Measurements from ENCODE around the gene SOX5. TPM values are rescaled to one million over a fixed set of nuclear protein-coding genes. Genes with fewer than 3 reads are reported as not detected.

SOX5 gene
- total RNA-seq, 1 experiment from 2014 or later, result 0.52 TPM

GRCh38 chr12:23895792-23896218 is 53.7 kb downstream of the SOX5 start:
- Histone ChIP-seq H2AFZ (ENCODE audit: low read depth, low read length, poor library complexity, severe bottlenecking) (no peak overlapping the region), H4K20me1 (ENCODE audit: insufficient read depth) (no peaks in the 10 kb centered on the region), H3K4me3 (replicated peaks in 1 of 2; ENCODE audit: low read depth in 1 of 2, low read length in 2 of 2) (no peak overlapping the region), H3K4me1 (ENCODE audit: control insufficient read depth in 1 of 2, insufficient read depth in 2 of 2, low read length in 2 of 2) (no peaks in the 10 kb centered on the region), H3K9ac (ENCODE audit: low read length) (no peak overlapping the region), H3K9me3 (ENCODE audit: control insufficient read depth in 1 of 2, insufficient read depth in 1 of 2, low read depth in 1 of 2, low read length in 2 of 2) (peaks cover 7 to 10% of the 10 kb centered on the region in 2 experiments; a peak in 3 of 4 replicates), H3K36me3 (ENCODE audit: control insufficient read depth in 1 of 2, insufficient read depth in 2 of 2, low read length in 2 of 2) (no peaks in the 10 kb centered on the region), H3K27me3 (ENCODE audit: insufficient read depth, low read length) (no peaks in the 10 kb centered on the region), H3K4me2 (ENCODE audit: low read length) (no peak overlapping the region), H3K79me2 (ENCODE audit: insufficient read depth, low read length) (no peaks in the 10 kb centered on the region), H3K9me2 (ENCODE audit: insufficient read depth) (no peaks in the 10 kb centered on the region), H3K27ac (ENCODE audit: low read depth, low read length) (no peak overlapping the region)
- ATAC-seq (no peak), DNase-seq (ENCODE audit: low read depth, low spot score) (no peak)
- no TSS peak for BruUV-seq (replicated peaks)
- POLR2A ChIA-PET, result no interaction called here
- RAD21 ChIA-PET (ENCODE audit: low non-redundant PET in 1 of 2, low total read pairs in 2 of 2, uncharacterized antibody in 2 of 2, unreplicated experiment in 2 of 2), result no interaction called here
- CTCF ChIA-PET, result no interaction called here
- intact Hi-C loops (cut with micrococcal nuclease), result no loop called here
- TF ChIP-seq ZNF274 (IDR thresholded peaks at IDR 0.05; ENCODE audit: low read depth, low read length) (no peak), ELF1 (IDR thresholded peaks at IDR 0.05; ENCODE audit: borderline replicate concordance, low read depth) (no peak), ZBTB33 (IDR thresholded peaks at IDR 0.05; ENCODE audit: extremely low read depth, insufficient replicate concordance, low read length) (no peak), EZH2 (IDR thresholded peaks at IDR 0.05) (no peak), EGR1 (IDR thresholded peaks at IDR 0.05; ENCODE audit: low read depth) (no peak), POLR2A (IDR thresholded peaks at IDR 0.05; ENCODE audit: borderline replicate concordance, extremely low read depth, insufficient read depth, insufficient read length) (no peak), SRF (IDR thresholded peaks at IDR 0.05; ENCODE audit: low read depth) (no peak), JUND (IDR thresholded peaks at IDR 0.05) (no peak), TCF7L2 (IDR thresholded peaks at IDR 0.05; ENCODE audit: borderline replicate concordance, extremely low read depth, insufficient read depth, insufficient read length) (no peak), EZH2phosphoT487 (IDR thresholded peaks at IDR 0.05; ENCODE audit: borderline replicate concordance) (no peak), RAD21 (IDR thresholded peaks at IDR 0.05; ENCODE audit: low read depth) (no peak), ATF3 (IDR thresholded peaks at IDR 0.05) (no peak), MAX (IDR thresholded peaks at IDR 0.05) (no peak), POLR2AphosphoS5 (IDR thresholded peaks at IDR 0.05; ENCODE audit: low read depth, low read length) (no peak), SIN3A (IDR thresholded peaks at IDR 0.05; ENCODE audit: low read depth) (no peak), REST (IDR thresholded peaks at IDR 0.05; ENCODE audit: low read depth) (no peak), CTCF (IDR thresholded peaks at IDR 0.05 in 2 of 3, conservative IDR thresholded peaks at IDR 0.05 in 1 of 3; ENCODE audit: borderline replicate concordance in 1 of 3, insufficient read depth in 1 of 3, low read depth in 2 of 3, low read length in 2 of 3) (no peak), CBX3 (IDR thresholded peaks at IDR 0.05; ENCODE audit: low read depth) (no peak), CEBPB (IDR thresholded peaks at IDR 0.05; ENCODE audit: low read depth) (no peak)
